GM12878 (cell line): ENCODE data around the gene BORCS8.

Experiments used
- CTCF ChIP-seq, 3 experiments: IDR thresholded peaks in 2 of 3; conservative IDR thresholded peaks in 1 of 3; 2 replicates each; pipeline ENCODE4 v1.5.1; 2011; ENCODE audit warnings: low read depth in 3 of 3, low read length in 3 of 3, mild to moderate bottlenecking in 3 of 3, control low read depth in 2 of 3, moderate library complexity in 2 of 3, inconsistent platforms in 1 of 3, mixed read lengths in 1 of 3; ENCODE audit not compliant: control insufficient read depth in 2 of 3, insufficient read depth in 1 of 3; ENCODE audit errors: extremely low read depth in 1 of 3
- EP300 ChIP-seq, 2 experiments: fragments of 150-350 bp in 1 of 2; IDR thresholded peaks; 2 replicates each; pipeline ENCODE4 v1.6.1; 2011 to 2012; ENCODE audit warnings: low read depth in 2 of 2, low read length in 2 of 2, borderline replicate concordance in 1 of 2, improper control_type of control experiment in 1 of 2, inconsistent platforms in 1 of 2; ENCODE audit not compliant: control insufficient read depth in 1 of 2

- TF ChIP-seq CTCF (IDR thresholded peaks at IDR 0.05 in 2 of 3, conservative IDR thresholded peaks at IDR 0.05 in 1 of 3; ENCODE audit: control insufficient read depth in 2 of 3, extremely low read depth in 1 of 3, insufficient read depth in 1 of 3, low read depth in 3 of 3, low read length in 3 of 3) (no peak), EP300 (IDR thresholded peaks at IDR 0.05; ENCODE audit: borderline replicate concordance in 1 of 2, control insufficient read depth in 1 of 2, low read depth in 2 of 2, low read length in 2 of 2) (no peak)
Observed at GRCh38 chr19:19131989-19132388, 60.0 kb downstream of the BORCS8 start.
